ENCODE results near the gene NECAB2. TPM values are rescaled to one million over a fixed set of nuclear protein-coding genes. Genes with fewer than 3 reads are reported as not detected.

The NECAB2 gene
- polyA plus RNA-seq, 2 of the 4 experiments (the other 2 are of a cell fraction), result 1.1 to 1.4 TPM

- Histone ChIP-seq H3K9me3 (no peaks in the 10 kb centered on the region), H3K4me2 (peak overlapping the region; percentile 85), H3K4me3 (no peak overlapping the region), H3K27ac (peak overlapping the region in 1 of 2 experiments; percentile 93; a peak in 3 of 6 replicates), H3K4me1 (peaks cover 35% of the 10 kb centered on the region)
- POLR2A ChIA-PET, result interaction anchor here (0.5 kb wide), 1 partner anchor 272 kb away, joined by 3 read pairs; no protein-coding TSS in a partner anchor
- TF ChIP-seq KDM1A (IDR thresholded peaks at IDR 0.05; ENCODE audit: low read depth) (peak; percentile 90), CTCF (IDR thresholded peaks at IDR 0.05) (peak; percentile 83), HEYL (CRISPR knock-in tag; IDR thresholded peaks at IDR 0.05) (no peak), HDAC2 (IDR thresholded peaks at IDR 0.05) (peak; percentile 62; the same call in 1 of the 2 replicates), ZFP36 (IDR thresholded peaks at IDR 0.05; ENCODE audit: borderline replicate concordance, partially characterized antibody) (peak; percentile 44), FOXS1 (CRISPR knock-in tag; IDR thresholded peaks at IDR 0.05) (no peak), RAD21 (conservative IDR thresholded peaks at IDR 0.05 in 1 of 2, IDR thresholded peaks at IDR 0.05 in 1 of 2) (peak; percentile 75 to 82), FOSL2 (IDR thresholded peaks at IDR 0.05) (no peak), FOSL2 (CRISPR knock-in tag; IDR thresholded peaks at IDR 0.05) (0 out of 2 replicates have a peak, but pooled peaks have one; percentile 15), ZC3H11A (IDR thresholded peaks at IDR 0.05) (no peak), E2F6 (IDR thresholded peaks at IDR 0.05; ENCODE audit: borderline replicate concordance, low read depth) (no peak), SMC3 (IDR thresholded peaks at IDR 0.05) (peak; percentile 65), CHD4 (IDR thresholded peaks at IDR 0.05; ENCODE audit: borderline replicate concordance) (peak; percentile 82; the same call in 1 of the 2 replicates)
- TF ChIP-seq, protein P1, sequence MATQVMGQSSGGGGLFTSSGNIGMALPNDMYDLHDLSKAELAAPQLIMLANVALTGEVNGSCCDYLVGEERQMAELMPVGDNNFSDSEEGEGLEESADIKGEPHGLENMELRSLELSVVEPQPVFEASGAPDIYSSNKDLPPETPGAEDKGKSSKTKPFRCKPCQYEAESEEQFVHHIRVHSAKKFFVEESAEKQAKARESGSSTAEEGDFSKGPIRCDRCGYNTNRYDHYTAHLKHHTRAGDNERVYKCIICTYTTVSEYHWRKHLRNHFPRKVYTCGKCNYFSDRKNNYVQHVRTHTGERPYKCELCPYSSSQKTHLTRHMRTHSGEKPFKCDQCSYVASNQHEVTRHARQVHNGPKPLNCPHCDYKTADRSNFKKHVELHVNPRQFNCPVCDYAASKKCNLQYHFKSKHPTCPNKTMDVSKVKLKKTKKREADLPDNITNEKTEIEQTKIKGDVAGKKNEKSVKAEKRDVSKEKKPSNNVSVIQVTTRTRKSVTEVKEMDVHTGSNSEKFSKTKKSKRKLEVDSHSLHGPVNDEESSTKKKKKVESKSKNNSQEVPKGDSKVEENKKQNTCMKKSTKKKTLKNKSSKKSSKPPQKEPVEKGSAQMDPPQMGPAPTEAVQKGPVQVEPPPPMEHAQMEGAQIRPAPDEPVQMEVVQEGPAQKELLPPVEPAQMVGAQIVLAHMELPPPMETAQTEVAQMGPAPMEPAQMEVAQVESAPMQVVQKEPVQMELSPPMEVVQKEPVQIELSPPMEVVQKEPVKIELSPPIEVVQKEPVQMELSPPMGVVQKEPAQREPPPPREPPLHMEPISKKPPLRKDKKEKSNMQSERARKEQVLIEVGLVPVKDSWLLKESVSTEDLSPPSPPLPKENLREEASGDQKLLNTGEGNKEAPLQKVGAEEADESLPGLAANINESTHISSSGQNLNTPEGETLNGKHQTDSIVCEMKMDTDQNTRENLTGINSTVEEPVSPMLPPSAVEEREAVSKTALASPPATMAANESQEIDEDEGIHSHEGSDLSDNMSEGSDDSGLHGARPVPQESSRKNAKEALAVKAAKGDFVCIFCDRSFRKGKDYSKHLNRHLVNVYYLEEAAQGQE (IDR thresholded peaks at IDR 0.05), result no peak
- peak; percentile 68 to 82 for DNase-seq (ENCODE audit: low read depth in 1 of 2, low spot score in 1 of 2)
- FAIRE-seq, result no peak
- ATAC-seq, result peak; percentile 26 to 46
- CTCF ChIA-PET, result interaction anchor here (0.6 to 16.1 kb wide), 39 partner anchors 9 to 584 kb away, joined by 3 to 414 read pairs (median 5); partner anchors contain the start of gene SLC38A8
- WGBS (ENCODE audit: missing lambda C conversion rate), result 47% methylated on average over 19 of the region's 22 CpGs
Observed at GRCh38 chr16:83956336-83957289, 11.4 kb upstream of the NECAB2 start.

DNA sequence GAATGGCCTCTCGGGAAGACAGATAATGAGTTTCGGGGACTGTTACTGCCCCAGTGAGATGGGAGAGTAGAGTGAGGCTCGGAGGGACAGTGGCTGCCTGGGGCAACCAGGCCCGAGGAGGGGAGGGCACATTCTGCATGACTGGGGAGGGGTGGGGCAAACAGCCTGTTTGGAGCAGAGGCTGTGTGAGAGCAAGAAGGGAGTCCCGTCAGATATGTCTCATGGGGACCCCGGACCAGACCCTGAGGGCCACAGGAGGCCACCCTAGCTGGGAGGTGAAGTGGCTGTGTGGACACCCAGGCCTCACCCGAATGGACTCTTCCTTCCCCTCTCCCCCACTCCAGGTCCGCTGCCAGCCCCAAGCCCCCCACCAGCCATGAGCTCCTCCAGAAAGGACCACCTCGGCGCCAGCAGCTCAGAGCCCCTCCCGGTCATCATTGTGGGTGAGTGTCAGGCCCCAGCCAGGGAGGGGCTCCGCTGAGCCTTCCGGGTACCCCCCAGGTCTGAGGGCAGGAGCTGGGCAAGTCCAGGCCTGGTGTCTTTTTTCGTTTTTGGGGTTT is 10.7 kb upstream of the NECAB2 start:
- ChIA-PET POLR2A (no interaction called here), CTCF (interaction anchor here (0.6 to 16.1 kb wide), 36 partner anchors 8 to 528 kb away, joined by 3 to 414 read pairs (median 4); partner anchors contain the start of gene SLC38A8)
- ATAC-seq, result no peak
- peak overlapping the region in 1 of 2 experiments; percentile 4; a peak in 2 of 6 replicates for H3K27ac ChIP-seq
- no peaks in the 10 kb centered on the region for H3K9me3 ChIP-seq
- WGBS (ENCODE audit: missing lambda C conversion rate), result 78% methylated on average over 11 of the region's 14 CpGs
- H3K4me2 ChIP-seq, result 0 out of 3 replicates have a peak overlapping the region, but pooled peaks have one; percentile 10
- FAIRE-seq, result no peak
- H3K4me1 ChIP-seq, result peaks cover 30% of the 10 kb centered on the region
- H3K4me3 ChIP-seq, result no peak overlapping the region
- DNase-seq (ENCODE audit: low read depth in 1 of 2, low spot score in 1 of 2), result no peak
- no peak for TF ChIP-seq POLR2AphosphoS2 (conservative IDR thresholded peaks at IDR 0.05; ENCODE audit: low read length)
- TF ChIP-seq MAZ (IDR thresholded peaks at IDR 0.05; ENCODE audit: borderline replicate concordance, low read depth, low read length), result no peak
- no peak for TF ChIP-seq HOXB13 (CRISPR knock-in tag; IDR thresholded peaks at IDR 0.05; ENCODE audit: low read depth)
- no peak for TF ChIP-seq ZFP36 (IDR thresholded peaks at IDR 0.05; ENCODE audit: borderline replicate concordance, partially characterized antibody)
- no peak for TF ChIP-seq POLR2A (IDR thresholded peaks at IDR 0.05; ENCODE audit: low read length)
- TF ChIP-seq ESRRA (IDR thresholded peaks at IDR 0.05; ENCODE audit: borderline replicate concordance, low read length), result no peak
- no peak for TF ChIP-seq SREBF2 (IDR thresholded peaks at IDR 0.05)
- no peak for TF ChIP-seq HOXA7 (CRISPR knock-in tag; IDR thresholded peaks at IDR 0.05)

Data from A549 (cell line).